Transverse colon (tissue), 4 donors: ENCODE results near the gene TMC5. TPM values are rescaled to one million over a fixed set of nuclear protein-coding genes. Genes with fewer than 3 reads are reported as not detected.

Experiments
- DNase-seq: peaks from one replicate; pipeline ENCODE4 v3.0.0-alpha.2; 2019
- H3K27ac ChIP-seq, 4 donors: fragments of 200-600 bp; sonication (generic); 2 replicates each; pipeline ENCODE4 v1.5.1; 2016 to 2018; ENCODE audit warnings: inconsistent platforms in 4 of 4
- H3K27me3 ChIP-seq: fragments of 200-600 bp; sonication (generic); 2 replicates; pipeline ENCODE4 v1.5.1; 2017; ENCODE audit warnings: inconsistent platforms
- H3K36me3 ChIP-seq, 4 donors: fragments of 200-600 bp; sonication (generic); 2 replicates each; pipeline ENCODE4 v1.5.1; 2017 to 2019; ENCODE audit warnings: inconsistent platforms in 4 of 4
- H3K4me1 ChIP-seq, 4 donors: fragments of 200-600 bp; sonication (generic); 2 replicates each; pipeline ENCODE4 v1.5.1; 2017 to 2020; ENCODE audit warnings: inconsistent platforms in 4 of 4
- H3K4me3 ChIP-seq, 4 donors: fragments of 200-600 bp; sonication (generic); 1 replicate in 1 of 4; 2 replicates in 3 of 4; pipeline versions ENCODE4 v1.5.1 to v1.6.1; 2017 to 2019; ENCODE audit warnings: inconsistent platforms in 4 of 4
- H3K9me3 ChIP-seq, 2 donors: fragments of 200-600 bp; sonication (generic); 2 replicates each; pipeline ENCODE4 v1.5.1; 2017 to 2019; ENCODE audit warnings: inconsistent platforms in 2 of 2
- EP300 ChIP-seq: sonication (generic); formaldehyde crosslinking; IDR thresholded peaks from one replicate; pipeline ENCODE4 v1.6.1; 2017; ENCODE audit warnings: antibody characterized with exemption, low read depth
- POLR2A ChIP-seq: fragments of 450-650 bp; IDR thresholded peaks from one replicate; pipeline ENCODE4 v1.6.1; 2016; ENCODE audit warnings: antibody characterized with exemption, mild to moderate bottlenecking, moderate library complexity
- POLR2AphosphoS5 ChIP-seq, 3 donors: sonication (generic); formaldehyde crosslinking; IDR thresholded peaks; one replicate each; pipeline ENCODE4 v1.6.1; 2016; ENCODE audit warnings: antibody characterized with exemption in 3 of 3
- WGBS, 2 donors: methylation state at CpG; one replicate each; pipeline ENCODE4 v1.1.5; 2018; ENCODE audit warnings: low coverage in 1 of 2; 5-methylcytosine and 5-hydroxymethylcytosine counted together
- in situ Hi-C, 4 donors: fragments of 200-750 bp; cut with MboI; loops; one replicate each; pipeline versions ENCODE4 v1.15.0 to v1.15.1; 2017; ENCODE audit warnings: low sequenced_read_pairs in 3 of 4, low pct_ligation_motif_present in 1 of 4, low pct_unique_long_range_greater_than_20kb in 1 of 4
- intact Hi-C: fragments of 100-400 bp; cut with DNase I; formaldehyde crosslinking; loops from one replicate; pipeline ENCODE4 v1.15.1; 2023; ENCODE audit warnings: low total_unique reads
- total RNA-seq, 4 donors: library from RNA; depleted of rRNA; stranded (reverse); fragments of >200 nt; gene quantifications; one replicate each; pipeline ENCODE4 v1.1.0, GENCODE V29; 2016
- TF ChIP-seq, protein P1 (sequence below), 5 experiments: fragments of 200-600 bp in 3 of 5; fragments of 450-650 bp in 2 of 5; sonication (generic) in 3 of 5; IDR thresholded peaks; 1 replicate in 2 of 5; 2 replicates in 3 of 5; pipeline ENCODE4 v1.5.1; 2016 to 2017; ENCODE audit warnings: antibody characterized with exemption in 5 of 5, inconsistent platforms in 3 of 5, mild to moderate bottlenecking in 2 of 5, moderate library complexity in 1 of 5

The TMC5 gene
- total RNA-seq, 4 donors from 2014 or later = 14.5 to 94.6 (median 82.4) TPM

DNA sequence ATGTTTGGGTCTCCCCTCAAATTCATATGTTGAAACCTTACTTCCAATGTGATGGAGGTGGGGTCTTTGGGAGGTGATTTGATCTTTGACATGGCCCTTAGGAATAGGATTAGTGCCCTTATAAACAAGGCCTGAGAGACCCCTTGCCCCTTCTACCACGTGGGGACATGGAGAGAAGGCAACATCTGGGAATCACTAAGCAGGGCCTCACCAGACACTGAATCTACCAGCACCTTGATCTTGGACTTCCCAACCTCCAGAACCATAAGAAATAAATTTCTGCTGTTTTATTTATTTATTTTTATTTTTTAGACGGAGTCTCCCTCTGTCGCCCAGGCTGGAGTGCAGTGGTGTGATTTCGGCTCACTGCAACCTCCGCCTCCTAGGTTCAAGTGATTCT is 64.1 kb downstream of the TMC5 start:
- TF ChIP-seq EP300 (no peak), POLR2A (no peak), POLR2AphosphoS5 (IDR thresholded peaks at IDR 0.05) (no peak)
- TF ChIP-seq, protein P1, sequence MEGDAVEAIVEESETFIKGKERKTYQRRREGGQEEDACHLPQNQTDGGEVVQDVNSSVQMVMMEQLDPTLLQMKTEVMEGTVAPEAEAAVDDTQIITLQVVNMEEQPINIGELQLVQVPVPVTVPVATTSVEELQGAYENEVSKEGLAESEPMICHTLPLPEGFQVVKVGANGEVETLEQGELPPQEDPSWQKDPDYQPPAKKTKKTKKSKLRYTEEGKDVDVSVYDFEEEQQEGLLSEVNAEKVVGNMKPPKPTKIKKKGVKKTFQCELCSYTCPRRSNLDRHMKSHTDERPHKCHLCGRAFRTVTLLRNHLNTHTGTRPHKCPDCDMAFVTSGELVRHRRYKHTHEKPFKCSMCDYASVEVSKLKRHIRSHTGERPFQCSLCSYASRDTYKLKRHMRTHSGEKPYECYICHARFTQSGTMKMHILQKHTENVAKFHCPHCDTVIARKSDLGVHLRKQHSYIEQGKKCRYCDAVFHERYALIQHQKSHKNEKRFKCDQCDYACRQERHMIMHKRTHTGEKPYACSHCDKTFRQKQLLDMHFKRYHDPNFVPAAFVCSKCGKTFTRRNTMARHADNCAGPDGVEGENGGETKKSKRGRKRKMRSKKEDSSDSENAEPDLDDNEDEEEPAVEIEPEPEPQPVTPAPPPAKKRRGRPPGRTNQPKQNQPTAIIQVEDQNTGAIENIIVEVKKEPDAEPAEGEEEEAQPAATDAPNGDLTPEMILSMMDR (IDR thresholded peaks at IDR 0.05) = no peak
- no peak overlapping the region for H3K27ac ChIP-seq
- no peaks in the 10 kb centered on the region for H3K27me3 ChIP-seq
- WGBS, 2 donors = 91 to 93% methylated on average over 5 of the region's 5 CpGs
- no peak for DNase-seq
- H3K36me3 ChIP-seq = peaks cover 0 to 12% (median 0%) of the 10 kb centered on the region in 4 donors
- H3K4me3 ChIP-seq = no peak overlapping the region
- H3K9me3 ChIP-seq = no peaks in the 10 kb centered on the region
- no peaks in the 10 kb centered on the region for H3K4me1 ChIP-seq
- in situ Hi-C loops = loop anchor here in 1 of 4 donors (25.0 kb wide), 1 partner anchor 394 kb away; no protein-coding TSS in a partner anchor
- intact Hi-C loops = no loop called here

DNA sequence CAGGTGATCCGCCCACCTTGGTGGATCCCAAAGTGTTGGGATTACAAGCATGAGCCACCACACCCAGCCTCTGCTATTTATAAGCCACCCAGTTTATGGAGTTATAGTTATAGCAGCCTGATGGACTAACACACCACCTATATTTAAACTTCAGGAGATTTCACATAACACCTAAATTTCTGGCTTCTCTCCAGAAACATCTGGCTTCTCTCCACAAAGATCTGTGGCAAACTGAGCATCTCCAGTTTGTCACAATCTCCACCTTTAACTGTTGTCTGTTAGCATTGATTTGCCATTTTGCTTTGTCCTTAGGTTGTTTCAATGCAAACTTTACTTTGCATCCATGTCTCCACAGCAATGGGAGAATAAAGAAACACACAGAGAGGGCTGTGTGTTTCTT is 64.6 kb downstream of the TMC5 start:
- Histone ChIP-seq H3K4me1 (peaks cover 0 to 4% (median under 1%) of the 10 kb centered on the region in 4 donors), H3K9me3 (no peaks in the 10 kb centered on the region), H3K27ac (no peak overlapping the region), H3K36me3 (peaks cover 0 to 12% (median 0%) of the 10 kb centered on the region in 4 donors), H3K4me3 (no peak overlapping the region), H3K27me3 (no peaks in the 10 kb centered on the region)
- intact Hi-C loops (no loop called here), in situ Hi-C loops (loop anchor here in 1 of 4 donors (25.0 kb wide), 1 partner anchor 395 kb away; no protein-coding TSS in a partner anchor)
- DNase-seq = no peak
- TF ChIP-seq POLR2A = no peak
- TF ChIP-seq POLR2AphosphoS5 (IDR thresholded peaks at IDR 0.05) = no peak
- TF ChIP-seq, protein P1 (IDR thresholded peaks at IDR 0.05) = no peak
- TF ChIP-seq EP300 = no peak
- 77% methylated on average over 1 of the region's 1 CpG; no CpG with 5 or more reads in 1 of the 2 donors for WGBS, 2 donors

DNA sequence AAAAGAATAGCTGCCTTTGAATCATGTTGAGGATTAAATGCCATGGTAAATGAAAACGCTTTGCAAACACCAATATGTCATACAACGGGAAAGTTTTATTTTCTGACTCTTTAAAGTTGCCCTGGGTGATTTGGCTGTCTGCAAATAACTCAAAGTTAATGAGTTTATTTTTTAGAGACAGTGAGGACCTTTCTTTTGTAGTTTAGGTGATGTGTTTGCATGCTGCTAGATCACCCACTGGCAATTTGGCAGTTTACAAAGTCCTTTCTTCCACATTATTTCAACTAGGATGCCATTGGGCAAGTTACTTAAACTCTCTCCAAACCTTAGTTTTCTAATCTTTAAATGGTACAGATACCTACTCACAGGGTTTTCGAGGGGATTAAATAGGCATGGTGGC is 66.4 kb downstream of the TMC5 start:
- H3K27me3 ChIP-seq = no peaks in the 10 kb centered on the region
- no peak overlapping the region for H3K27ac ChIP-seq
- H3K36me3 ChIP-seq = peaks cover 0 to 12% (median 0%) of the 10 kb centered on the region in 4 donors
- no peak overlapping the region for H3K4me3 ChIP-seq
- intact Hi-C loops (no loop called here), in situ Hi-C loops (loop anchor here in 1 of 4 donors (25.0 kb wide), 1 partner anchor 397 kb away; no protein-coding TSS in a partner anchor)
- H3K4me1 ChIP-seq = peaks cover 0 to 21% (median 12%) of the 10 kb centered on the region in 4 donors
- H3K9me3 ChIP-seq = no peaks in the 10 kb centered on the region
- no peak for TF ChIP-seq POLR2A
- no peak for TF ChIP-seq EP300
- TF ChIP-seq, protein P1 (IDR thresholded peaks at IDR 0.05) = no peak
- TF ChIP-seq POLR2AphosphoS5 (IDR thresholded peaks at IDR 0.05) = no peak
- 78% methylated on average over 3 of the region's 3 CpGs; no CpG with 5 or more reads in 1 of the 2 donors for WGBS, 2 donors
- DNase-seq = no peak

DNA sequence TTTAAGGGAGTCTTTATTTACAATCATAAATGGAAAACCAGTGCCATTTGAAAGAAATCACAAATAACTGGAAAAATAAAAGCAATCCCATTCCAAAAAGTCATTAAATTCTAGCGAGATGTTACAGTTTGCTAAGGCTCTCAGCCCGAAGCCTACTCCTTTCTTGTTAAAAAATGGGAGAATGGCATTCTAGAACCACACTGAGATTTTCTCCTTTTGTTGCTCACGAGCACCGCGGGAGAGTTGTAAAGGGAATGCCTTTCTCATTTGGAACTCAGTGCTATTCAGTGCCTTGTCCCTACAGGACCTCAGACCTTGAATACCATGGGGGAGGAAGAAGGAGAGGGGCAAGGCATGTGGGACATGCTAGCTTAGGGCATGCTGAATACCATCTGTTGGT is 67.9 kb downstream of the TMC5 start:
- intact Hi-C loops = no loop called here
- Histone ChIP-seq H3K27ac (no peak overlapping the region), H3K9me3 (no peaks in the 10 kb centered on the region), H3K27me3 (no peaks in the 10 kb centered on the region), H3K4me3 (no peak overlapping the region), H3K36me3 (peaks cover 0 to 12% (median 0%) of the 10 kb centered on the region in 4 donors), H3K4me1 (peaks cover 0 to 21% (median 12%) of the 10 kb centered on the region in 4 donors)
- no peak for DNase-seq
- in situ Hi-C loops = loop anchor here in 1 of 4 donors (25.0 kb wide), 1 partner anchor 398 kb away; no protein-coding TSS in a partner anchor
- no peak for TF ChIP-seq POLR2A
- no peak for TF ChIP-seq EP300
- TF ChIP-seq POLR2AphosphoS5 (IDR thresholded peaks at IDR 0.05) = no peak
- TF ChIP-seq, protein P1 (IDR thresholded peaks at IDR 0.05) = no peak
- 93 to 95% methylated on average over 4 to 5 of the region's 5 CpGs for WGBS, 2 donors
